SHP77 (cell line): ENCODE data around the gene GZMM.

Experiments
- DNase-seq, 2 experiments: peaks; one replicate each; lab custom pipeline; 2025; lab: John Stamatoyannopoulos, UW

Gene GZMM

GRCh38 chr19:566844-567243, 23.0 kb downstream of the GZMM start:
- DNase-seq = no peak

- no peak for DNase-seq
Observed at GRCh38 chr19:567296-567900, 23.5 kb downstream of the GZMM start.

- no peak for DNase-seq
Observed at GRCh38 chr19:570251-570686, 26.4 kb downstream of the GZMM start.

- peak; percentile 50 to 86 for DNase-seq
Observed at GRCh38 chr19:570937-571565, 27.2 kb downstream of the GZMM start.

GRCh38 chr19:571566-571974, 27.7 kb downstream of the GZMM start:
- no peak for DNase-seq

- peak; percentile 93 to 97 for DNase-seq
Observed at GRCh38 chr19:572140-572742, 28.4 kb downstream of the GZMM start, which contains the start of gene BSG. Gene BSG, plus strand, starts transcription at chr19:572596. Its CDS starts 39 bp downstream, at chr19:572635.

- DNase-seq = peak; percentile 32 to 52
Observed at GRCh38 chr19:572743-573518, 29.1 kb downstream of the GZMM start.

GRCh38 chr19:573519-573825, 29.6 kb downstream of the GZMM start:
- DNase-seq = no peak

GRCh38 chr19:574658-575526, 31.0 kb downstream of the GZMM start:
- DNase-seq = no peak

GRCh38 chr19:575527-576506, 32.0 kb downstream of the GZMM start:
- no peak for DNase-seq

GRCh38 chr19:576768-577438, 33.0 kb downstream of the GZMM start:
- no peak for DNase-seq

- DNase-seq = no peak
Observed at GRCh38 chr19:577439-578392, 33.9 kb downstream of the GZMM start.

- no peak for DNase-seq
Observed at GRCh38 chr19:579111-579841, 35.4 kb downstream of the GZMM start.

GRCh38 chr19:579842-580155, 35.9 kb downstream of the GZMM start:
- no peak for DNase-seq

- DNase-seq = no peak
Observed at GRCh38 chr19:580274-580835, 36.5 kb downstream of the GZMM start.

GRCh38 chr19:581399-582111, 37.7 kb downstream of the GZMM start:
- DNase-seq = no peak

GRCh38 chr19:582497-583197, 38.8 kb downstream of the GZMM start:
- DNase-seq = no peak
